Karpas-422 (cell line): ENCODE data around the gene CYCS. TPM values are rescaled to one million over a fixed set of nuclear protein-coding genes. Genes with fewer than 3 reads are reported as not detected.

Experiments used
- DNase-seq: peaks from one replicate; pipeline ENCODE4 v3.0.0-alpha.2; 2015
- H2AFZ ChIP-seq: fragments of 200-600 bp; sonication (generic); 2 replicates; pipeline ENCODE4 v1.6.1; 2014; ENCODE audit warnings: antibody characterized with exemption, low read length, mixed read lengths
- H3K27ac ChIP-seq: fragments of 200-600 bp; sonication (generic); 2 replicates; pipeline ENCODE4 v1.5.1; 2014; ENCODE audit warnings: mild to moderate bottlenecking, low read length, moderate library complexity
- H3K27me3 ChIP-seq: fragments of 200-600 bp; sonication (generic); 2 replicates; pipeline ENCODE4 v1.6.1; 2014; ENCODE audit warnings: low read length, mixed read lengths
- H3K36me3 ChIP-seq: fragments of 200-600 bp; sonication (generic); 2 replicates; pipeline ENCODE4 v1.6.1; 2014; ENCODE audit warnings: low read length, mixed read lengths; ENCODE audit not compliant: insufficient read depth
- H3K4me1 ChIP-seq: fragments of 200-600 bp; sonication (generic); 2 replicates; pipeline ENCODE4 v1.6.1; 2014; ENCODE audit warnings: mild to moderate bottlenecking, low read length, mixed read lengths
- H3K4me2 ChIP-seq: fragments of 200-600 bp; sonication (generic); 2 replicates; pipeline ENCODE4 v1.6.1; 2014; ENCODE audit warnings: low read length, low read depth, mild to moderate bottlenecking; ENCODE audit not compliant: poor library complexity, severe bottlenecking
- H3K4me3 ChIP-seq: fragments of 200-600 bp; sonication (generic); 2 replicates; pipeline ENCODE4 v1.5.1; 2014; ENCODE audit warnings: mild to moderate bottlenecking, antibody characterized with exemption, low read length, mixed read lengths
- H3K79me2 ChIP-seq: fragments of 200-600 bp; sonication (generic); 2 replicates; pipeline ENCODE4 v1.6.1; 2014; ENCODE audit warnings: mild to moderate bottlenecking, low read length, mixed read lengths
- H3K9ac ChIP-seq: fragments of 200-600 bp; sonication (generic); 2 replicates; pipeline ENCODE4 v1.6.0; 2014; ENCODE audit warnings: low read length
- H3K9me2 ChIP-seq: fragments of 200-600 bp; sonication (generic), shearing (Covaris generic); replicated peaks from 2 replicates; pipeline ENCODE4 v1.6.0; 2014; ENCODE audit warnings: mild to moderate bottlenecking, low read length, moderate library complexity; ENCODE audit not compliant: insufficient read depth
- H3K9me3 ChIP-seq: fragments of 300-700, 200-600 bp; sonication (generic); 2 replicates; pipeline ENCODE4 v1.6.1; 2014; ENCODE audit warnings: low read length, mixed read lengths
- H4K20me1 ChIP-seq: fragments of 200-600 bp; sonication (generic); 2 replicates; pipeline ENCODE4 v1.6.1; 2014; ENCODE audit warnings: mild to moderate bottlenecking, antibody characterized with exemption, low read length, low read depth; ENCODE audit not compliant: insufficient read depth
- total RNA-seq: library from RNA; depleted of rRNA; stranded (reverse); fragments of >200 nt; shearing (Covaris generic); gene quantifications from 2 replicates; pipeline ENCODE4 v1.2.3, GENCODE V29; 2014; ENCODE audit warnings: low replicate concordance

The CYCS gene
- total RNA-seq, 1 experiment from 2014 or later = 102 TPM

DNA sequence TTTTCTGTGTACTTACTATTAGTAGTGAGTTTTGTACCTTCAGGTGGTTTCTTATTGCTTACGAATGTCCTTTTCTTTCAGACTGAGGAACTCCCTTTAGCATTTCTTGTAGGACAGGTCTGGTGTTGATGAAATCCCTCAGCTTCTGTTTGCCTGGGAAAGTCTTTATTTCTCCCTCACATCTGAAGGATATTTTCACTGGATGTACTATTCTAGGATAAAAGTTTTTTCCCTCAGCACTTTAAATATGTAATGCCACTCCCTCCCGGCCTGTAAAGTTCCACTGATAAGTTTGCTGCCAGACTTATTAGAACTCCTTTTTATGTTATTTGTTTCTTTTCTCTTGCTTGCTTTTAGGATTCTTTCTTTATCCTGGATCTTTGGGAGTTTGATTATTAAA lies 1.7 kb upstream of the CYCS start:
- Histone ChIP-seq H3K9me2 (no peaks in the 10 kb centered on the region), H3K36me3 (peaks cover 25% of the 10 kb centered on the region), H2AFZ (peak overlapping the region; percentile 61), H3K27ac (no peak overlapping the region), H3K9ac (no peak overlapping the region), H3K9me3 (no peaks in the 10 kb centered on the region), H3K27me3 (no peaks in the 10 kb centered on the region), H3K79me2 (peaks cover 22% of the 10 kb centered on the region), H3K4me2 (no peak overlapping the region), H3K4me3 (no peak overlapping the region), H3K4me1 (peaks cover 22% of the 10 kb centered on the region), H4K20me1 (peaks cover 21% of the 10 kb centered on the region)
- DNase-seq = no peak

GRCh38 chr7:25124465-25125136 lies 459 bp downstream of the CYCS start:
- peaks cover 31% of the 10 kb centered on the region for H4K20me1 ChIP-seq
- H2AFZ ChIP-seq = no peak overlapping the region
- H3K27me3 ChIP-seq = no peaks in the 10 kb centered on the region
- H3K36me3 ChIP-seq = peaks cover 41% of the 10 kb centered on the region
- peaks cover 22% of the 10 kb centered on the region for H3K79me2 ChIP-seq
- H3K9ac ChIP-seq = peak overlapping the region; percentile 97
- DNase-seq = peak; percentile 62
- no peaks in the 10 kb centered on the region for H3K9me2 ChIP-seq
- peak overlapping the region; percentile 58 for H3K27ac ChIP-seq
- H3K4me2 ChIP-seq = peak overlapping the region; percentile 82
- H3K4me3 ChIP-seq = peak overlapping the region; percentile 80
- no peaks in the 10 kb centered on the region for H3K9me3 ChIP-seq
- peaks cover 35% of the 10 kb centered on the region for H3K4me1 ChIP-seq

GRCh38 chr7:25122373-25122772 lies 2.7 kb downstream of the CYCS start:
- Histone ChIP-seq H3K4me2 (no peak overlapping the region), H2AFZ (no peak overlapping the region), H3K9me2 (no peaks in the 10 kb centered on the region), H3K27me3 (no peaks in the 10 kb centered on the region), H3K4me3 (no peak overlapping the region), H3K79me2 (peaks cover 22% of the 10 kb centered on the region), H3K9ac (no peak overlapping the region), H4K20me1 (peaks cover 36% of the 10 kb centered on the region), H3K36me3 (peaks cover 41% of the 10 kb centered on the region), H3K27ac (no peak overlapping the region), H3K9me3 (no peaks in the 10 kb centered on the region), H3K4me1 (peaks cover 44% of the 10 kb centered on the region)
- DNase-seq = no peak

DNA sequence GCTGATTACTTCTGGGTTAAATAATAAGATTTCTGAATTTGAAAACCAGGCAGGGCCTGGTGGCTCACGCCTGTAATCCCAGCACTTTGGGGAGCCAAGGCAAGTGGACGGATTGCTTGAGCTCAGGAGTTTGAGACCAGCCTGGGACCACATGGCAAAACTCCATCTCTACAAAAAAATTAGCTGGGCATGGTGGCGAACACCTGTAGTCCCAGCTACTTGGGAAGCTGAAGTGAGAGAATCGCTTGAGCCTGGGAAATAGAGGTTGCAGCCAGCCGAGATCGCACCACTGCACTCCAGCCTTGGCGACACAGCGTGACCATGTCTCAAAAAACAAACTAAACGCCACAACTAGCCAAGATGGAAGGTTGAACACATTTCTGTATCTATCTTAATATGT lies 3.5 kb downstream of the CYCS start:
- no peak overlapping the region for H2AFZ ChIP-seq
- no peak overlapping the region for H3K9ac ChIP-seq
- no peak for DNase-seq
- peaks cover 44% of the 10 kb centered on the region for H3K4me1 ChIP-seq
- no peak overlapping the region for H3K4me3 ChIP-seq
- H3K79me2 ChIP-seq = peaks cover 22% of the 10 kb centered on the region
- H3K4me2 ChIP-seq = no peak overlapping the region
- no peaks in the 10 kb centered on the region for H3K27me3 ChIP-seq
- H3K9me2 ChIP-seq = no peaks in the 10 kb centered on the region
- H3K9me3 ChIP-seq = no peaks in the 10 kb centered on the region
- H4K20me1 ChIP-seq = peaks cover 36% of the 10 kb centered on the region
- H3K27ac ChIP-seq = no peak overlapping the region
- peaks cover 41% of the 10 kb centered on the region for H3K36me3 ChIP-seq

- H3K4me2 ChIP-seq = no peak overlapping the region
Measured at GRCh38 chr7:25119102-25119501, 6.0 kb downstream of the CYCS start.

DNA sequence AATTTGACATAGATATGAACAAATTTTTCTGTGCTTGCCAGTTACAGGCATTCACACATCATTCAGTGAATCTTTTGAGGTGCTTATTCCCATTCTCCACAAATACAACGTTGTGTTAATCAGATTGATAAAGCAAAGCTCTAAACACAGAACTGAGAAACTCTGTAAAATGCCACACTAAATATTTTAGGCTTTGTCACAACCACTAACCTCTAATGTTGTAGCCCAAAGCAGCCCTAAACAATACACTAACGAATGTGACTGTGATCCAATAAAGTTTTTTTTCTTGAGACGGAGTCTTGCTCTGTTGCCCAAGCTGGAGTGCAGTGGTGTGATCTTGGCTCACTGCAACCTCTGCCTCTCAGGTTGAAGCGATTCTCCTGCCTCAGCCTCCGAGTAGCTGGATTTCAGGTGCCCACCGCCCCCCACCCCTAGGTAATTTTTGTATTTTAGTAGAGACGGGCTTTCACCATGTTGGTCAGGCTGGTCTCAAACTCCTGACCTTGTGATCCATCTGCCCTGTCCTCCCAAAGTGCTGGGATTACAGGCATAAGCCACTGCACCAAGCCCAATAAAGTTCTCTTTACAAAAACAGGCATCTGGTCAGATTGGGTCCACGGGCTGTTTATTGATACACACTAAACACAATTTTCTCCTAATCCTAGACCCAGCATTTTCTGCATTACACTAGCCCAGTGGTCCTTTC lies 6.9 kb downstream of the CYCS start:
- DNase-seq = peak; percentile 44
- peaks cover 29% of the 10 kb centered on the region for H3K36me3 ChIP-seq
- H3K9me2 ChIP-seq = no peaks in the 10 kb centered on the region
- H3K4me1 ChIP-seq = peaks cover 30% of the 10 kb centered on the region
- no peak overlapping the region for H3K9ac ChIP-seq
- peaks cover 24% of the 10 kb centered on the region for H4K20me1 ChIP-seq
- peaks cover 6% of the 10 kb centered on the region; the same call in 1 of the 2 replicates for H3K79me2 ChIP-seq
- no peak overlapping the region for H3K4me2 ChIP-seq
- no peak overlapping the region for H2AFZ ChIP-seq
- H3K4me3 ChIP-seq = no peak overlapping the region
- H3K9me3 ChIP-seq = no peaks in the 10 kb centered on the region
- no peaks in the 10 kb centered on the region for H3K27me3 ChIP-seq
- no peak overlapping the region for H3K27ac ChIP-seq

More at GRCh38 chr7:25119102-25119501, 6.0 kb downstream of the CYCS start:
- Histone ChIP-seq H2AFZ (no peak overlapping the region), H3K9me2 (no peaks in the 10 kb centered on the region), H3K27me3 (no peaks in the 10 kb centered on the region), H3K9me3 (no peaks in the 10 kb centered on the region), H4K20me1 (peaks cover 29% of the 10 kb centered on the region), H3K4me3 (no peak overlapping the region), H3K9ac (no peak overlapping the region), H3K36me3 (peaks cover 35% of the 10 kb centered on the region), H3K79me2 (peaks cover 12% of the 10 kb centered on the region), H3K4me1 (peaks cover 36% of the 10 kb centered on the region), H3K27ac (no peak overlapping the region)
- peak; percentile 44 for DNase-seq

- peaks cover 22% of the 10 kb centered on the region for H3K36me3 ChIP-seq
- H3K4me3 ChIP-seq = no peak overlapping the region
- no peak overlapping the region for H3K4me2 ChIP-seq
- no peak overlapping the region for H3K27ac ChIP-seq
- H3K9me2 ChIP-seq = no peaks in the 10 kb centered on the region
- H3K27me3 ChIP-seq = no peaks in the 10 kb centered on the region
- H3K4me1 ChIP-seq = peaks cover 25% of the 10 kb centered on the region
- peaks cover 19% of the 10 kb centered on the region for H4K20me1 ChIP-seq
- H3K79me2 ChIP-seq = peaks cover 3% of the 10 kb centered on the region; the same call in 1 of the 2 replicates
- no peaks in the 10 kb centered on the region for H3K9me3 ChIP-seq
- DNase-seq = peak; percentile 67
- no peak overlapping the region for H2AFZ ChIP-seq
- H3K9ac ChIP-seq = no peak overlapping the region
Measured at GRCh38 chr7:25117226-25118047, 7.6 kb downstream of the CYCS start.

DNA sequence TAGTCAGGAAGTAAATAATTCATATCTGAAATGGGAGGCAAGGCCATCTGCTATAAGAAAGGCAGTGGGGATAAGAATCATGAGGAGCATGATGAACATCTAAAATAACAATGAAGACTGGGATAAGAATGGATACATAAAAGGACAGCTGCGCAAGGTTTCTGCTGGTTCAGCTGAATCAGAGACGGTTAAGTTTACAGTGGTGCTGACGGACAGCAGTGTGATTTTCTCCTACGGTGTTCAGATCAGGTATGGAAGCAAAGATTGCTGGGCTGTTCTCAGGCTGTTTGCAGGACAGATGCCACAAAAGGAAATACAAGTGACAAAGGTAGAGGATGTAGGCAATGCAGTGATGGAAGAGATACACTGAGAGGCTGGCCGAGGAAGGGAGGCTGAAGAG lies 8.4 kb downstream of the CYCS start:
- Histone ChIP-seq H4K20me1 (peaks cover 15% of the 10 kb centered on the region), H3K27ac (no peak overlapping the region), H3K9me3 (no peaks in the 10 kb centered on the region), H3K9ac (no peak overlapping the region), H3K4me2 (no peak overlapping the region), H3K9me2 (no peaks in the 10 kb centered on the region), H3K27me3 (no peaks in the 10 kb centered on the region), H3K36me3 (peaks cover 14% of the 10 kb centered on the region), H3K4me1 (peaks cover 22% of the 10 kb centered on the region), H2AFZ (no peak overlapping the region), H3K4me3 (no peak overlapping the region), H3K79me2 (no peaks in the 10 kb centered on the region)
- peak; percentile 44 for DNase-seq
